Measurements from ENCODE around the gene MZT2B. TPM values are rescaled to one million over a fixed set of nuclear protein-coding genes. Genes with fewer than 3 reads are reported as not detected.
"Not testable (repeated sequence)": the region's sequence is repeated elsewhere in the genome, so short reads cannot be mapped to it uniquely, and the experiment has no call there.

Gene MZT2B
- total RNA-seq, 1 donor from 2014 or later, result 373 TPM

DNA sequence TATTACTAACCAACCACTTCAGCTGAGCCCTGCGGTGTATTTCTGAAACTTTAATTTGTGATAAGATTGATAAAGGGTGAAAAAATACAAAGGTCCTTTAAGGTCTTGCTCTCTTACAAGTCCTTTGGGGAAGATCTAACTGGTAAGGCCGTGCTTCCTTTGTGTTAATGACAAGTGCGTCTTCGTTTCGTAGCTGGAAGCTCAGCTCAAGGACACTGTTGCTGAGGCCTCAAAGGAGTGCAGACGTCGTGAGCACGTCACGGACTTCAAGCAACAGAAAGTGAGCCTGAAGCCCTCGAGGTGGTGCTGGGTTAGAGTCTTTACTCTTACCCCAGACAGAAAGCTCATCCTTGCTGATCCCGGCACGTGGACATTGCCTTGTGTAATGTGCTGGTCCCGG is 25.0 kb downstream of the MZT2B start:
- DNase-seq (ENCODE audit: low read depth in 2 of 2), result not testable (repeated sequence)

DNA sequence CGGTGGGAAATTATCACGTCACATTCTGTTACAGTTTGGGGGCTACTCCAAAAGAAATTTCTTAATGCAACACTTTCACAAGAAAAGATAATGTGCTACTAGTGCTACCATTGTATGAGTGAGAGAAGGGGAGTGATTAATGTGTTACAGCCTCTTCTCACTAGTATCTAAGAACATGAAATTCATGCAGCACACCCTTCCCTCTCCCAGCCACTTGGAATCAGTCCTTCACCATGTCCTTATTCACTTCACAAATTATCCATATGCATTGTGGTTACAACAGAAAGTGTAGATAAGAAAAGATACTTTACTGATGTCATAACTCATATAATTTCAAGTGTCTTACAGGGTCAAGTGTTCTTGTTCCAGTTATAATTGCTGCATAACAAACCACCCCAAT is 37.1 kb downstream of the MZT2B start:
- not testable (repeated sequence) for DNase-seq (ENCODE audit: low read depth in 2 of 2)

DNA sequence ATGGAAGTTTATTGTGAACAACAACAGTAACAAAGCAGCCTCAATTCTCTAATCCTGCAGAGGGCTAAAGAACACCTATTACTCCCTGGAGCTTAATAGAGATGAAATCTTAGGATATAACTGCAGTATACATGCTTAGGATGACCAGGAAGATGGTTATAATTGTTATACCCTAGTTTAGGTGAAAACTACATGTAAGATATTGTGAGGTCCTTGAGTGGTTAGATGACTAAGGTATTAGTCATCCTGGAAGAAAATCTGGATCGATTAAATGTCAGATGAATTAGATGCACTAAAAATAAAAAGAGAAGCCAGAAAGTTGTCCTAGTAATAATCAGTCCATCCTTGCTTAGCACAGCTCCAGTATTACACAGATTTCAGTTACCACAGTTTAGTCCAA is 38.4 kb downstream of the MZT2B start:
- DNase-seq (ENCODE audit: low read depth in 2 of 2), result not testable (repeated sequence)

DNA sequence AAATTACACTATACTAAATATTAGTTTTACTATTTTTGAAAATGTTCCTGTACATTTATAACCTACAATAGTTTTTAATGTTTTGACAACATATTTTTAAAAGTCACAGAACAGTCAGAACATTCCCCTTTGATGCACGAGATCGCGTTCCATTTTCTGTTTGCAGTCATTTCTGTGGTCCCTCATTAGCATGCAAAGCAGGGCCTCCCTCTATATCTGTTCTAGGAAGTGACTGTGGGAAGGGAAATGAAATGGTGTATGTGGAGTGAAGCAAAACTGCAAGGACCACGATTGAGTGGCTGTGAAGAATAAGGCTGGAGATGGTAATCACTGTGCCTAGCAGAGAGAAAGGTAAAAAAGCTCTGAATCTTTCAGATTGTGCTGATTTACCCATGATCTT is 40.5 kb downstream of the MZT2B start:
- DNase-seq (ENCODE audit: low read depth in 2 of 2), result not testable (repeated sequence)

DNA sequence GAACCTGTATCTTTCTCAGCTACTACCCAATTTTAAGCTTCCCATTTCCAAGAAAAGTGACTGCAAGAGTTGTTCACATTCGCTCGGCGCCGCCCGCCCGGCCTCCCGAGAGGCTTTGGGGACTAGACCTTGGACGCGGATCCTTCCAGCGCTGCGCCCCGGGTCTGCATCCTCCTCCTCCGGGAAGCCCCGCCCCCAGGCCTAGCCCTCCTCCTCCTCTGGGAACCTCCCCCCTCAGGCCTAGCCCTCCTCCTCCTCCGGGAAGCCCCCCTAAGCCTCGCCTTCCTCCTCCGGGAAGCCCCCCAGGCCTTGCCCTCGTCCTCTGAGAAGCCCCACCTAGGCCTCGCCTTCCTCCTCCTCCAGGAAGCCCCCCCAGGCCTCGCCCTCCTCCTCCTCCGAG is 45.9 kb downstream of the MZT2B start:
- not testable (repeated sequence) for DNase-seq (ENCODE audit: low read depth in 2 of 2)

DNA sequence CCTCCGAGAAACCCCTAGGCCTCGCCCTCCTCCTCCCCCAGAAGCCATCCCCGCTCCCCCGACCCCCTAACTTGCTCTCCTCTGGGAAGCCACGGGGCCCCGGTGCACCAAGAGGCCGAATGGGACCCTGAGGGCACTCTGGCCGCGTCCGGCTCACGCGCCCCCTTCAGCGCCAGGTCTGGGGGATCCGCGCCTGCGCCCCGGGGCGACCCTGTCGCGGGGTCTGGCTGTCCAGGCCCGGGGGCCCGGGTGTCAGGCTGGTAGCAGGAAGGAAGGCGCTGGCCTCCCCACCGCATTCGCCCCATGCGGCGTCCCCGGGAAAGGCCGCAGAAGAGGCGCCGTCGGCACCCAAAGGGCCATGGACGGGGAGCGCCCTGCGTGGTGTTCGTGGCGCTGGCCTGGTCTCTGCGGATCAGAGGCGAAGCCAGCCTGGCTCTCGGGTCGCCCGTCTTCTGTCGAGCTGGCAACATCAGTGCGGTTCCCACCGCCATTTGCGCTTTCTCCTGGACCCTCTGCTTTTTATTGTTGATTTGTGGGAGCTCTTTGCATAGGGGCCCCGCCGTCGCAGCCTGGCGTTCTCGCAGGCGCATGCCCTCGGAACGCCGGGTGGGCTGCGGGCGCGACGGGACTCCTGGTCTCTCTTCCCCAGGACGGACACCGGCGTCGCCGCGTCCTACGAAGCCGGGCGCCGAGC is 46.6 kb downstream of the MZT2B start:
- DNase-seq (ENCODE audit: low read depth in 2 of 2), result not testable (repeated sequence)

DNA sequence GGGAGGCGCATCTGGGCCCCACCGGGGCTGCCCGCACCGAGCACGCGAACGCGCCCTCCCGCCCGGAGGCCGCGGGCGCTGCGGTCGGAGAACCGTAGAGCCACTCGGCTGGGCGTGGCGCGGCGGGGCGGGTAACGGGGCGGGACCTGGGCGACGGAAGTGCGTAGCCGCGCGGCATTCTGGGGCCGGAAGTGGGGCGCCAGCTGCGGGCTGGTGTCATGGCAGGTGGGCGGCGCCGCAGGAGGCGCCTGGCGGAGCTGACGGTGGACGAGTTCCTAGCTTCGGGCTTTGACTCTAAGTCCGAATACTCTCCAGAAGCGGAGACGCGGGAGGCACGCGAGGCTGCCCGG is 47.1 kb downstream of the MZT2B start:
- DNase-seq (ENCODE audit: low read depth in 2 of 2), result peak; percentile 40 to 44

DNA sequence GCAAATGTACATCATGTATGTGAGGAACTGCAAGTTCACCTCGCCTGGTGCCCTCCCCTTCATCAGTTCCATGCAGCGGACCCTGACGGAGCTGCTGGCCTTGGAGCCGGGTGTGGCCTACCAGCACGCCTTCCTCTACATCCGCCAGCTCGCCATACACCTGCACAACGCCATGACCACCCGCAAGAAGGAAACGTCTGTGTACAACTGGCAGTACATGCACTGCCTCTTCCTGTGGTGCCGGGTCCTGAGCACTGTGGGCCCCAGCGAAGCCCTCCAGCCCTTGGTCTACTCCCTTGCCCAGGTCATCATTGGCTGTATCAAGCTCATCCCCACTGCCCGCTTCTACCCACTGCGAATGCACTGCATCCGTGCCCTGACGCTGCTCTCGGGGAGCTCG is 48.3 kb downstream of the MZT2B start:
- not testable (repeated sequence) for DNase-seq (ENCODE audit: low read depth in 2 of 2)

DNA sequence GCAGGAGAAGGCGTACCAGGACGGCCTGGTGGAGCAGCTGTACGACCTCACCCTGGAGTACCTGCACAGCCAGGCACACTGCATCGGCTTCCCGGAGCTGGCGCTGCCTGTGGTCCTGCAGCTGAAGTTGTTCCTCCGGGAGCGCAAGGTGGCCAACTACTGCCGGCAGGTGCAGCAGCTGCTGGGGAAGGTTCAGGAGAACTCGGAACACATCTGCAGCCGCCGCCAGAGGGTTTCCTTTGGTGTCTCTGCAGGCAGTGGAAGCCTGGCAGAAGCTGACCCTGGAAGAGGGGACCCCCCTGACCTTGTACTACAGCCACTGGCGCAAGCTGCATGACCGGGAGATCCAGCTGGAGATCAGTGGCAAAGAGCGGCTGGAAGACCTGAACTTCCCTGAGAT is 48.8 kb downstream of the MZT2B start:
- not testable (repeated sequence) for DNase-seq (ENCODE audit: low read depth in 2 of 2)

DNA sequence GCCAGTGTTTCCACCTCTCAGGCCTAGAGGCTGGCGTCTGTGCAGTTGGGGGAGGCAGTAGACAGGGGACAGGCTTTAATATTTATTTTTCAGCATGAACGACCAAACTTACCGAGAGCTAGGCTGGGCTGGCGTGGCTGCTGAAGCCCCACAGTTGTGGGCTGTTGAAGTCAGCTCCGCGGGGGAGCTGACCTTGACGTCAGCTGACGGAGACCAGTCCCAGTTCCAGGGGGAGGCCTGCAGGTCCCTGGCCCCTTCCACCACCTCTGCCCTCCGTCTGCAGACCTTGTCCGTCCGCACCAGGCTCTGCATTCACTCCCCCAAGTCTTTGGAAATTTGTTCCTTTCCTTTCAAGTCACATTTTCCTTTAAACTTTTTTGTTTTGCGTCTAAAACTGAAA is 49.6 kb downstream of the MZT2B start:
- DNase-seq (ENCODE audit: low read depth in 2 of 2), result no peak

DNA sequence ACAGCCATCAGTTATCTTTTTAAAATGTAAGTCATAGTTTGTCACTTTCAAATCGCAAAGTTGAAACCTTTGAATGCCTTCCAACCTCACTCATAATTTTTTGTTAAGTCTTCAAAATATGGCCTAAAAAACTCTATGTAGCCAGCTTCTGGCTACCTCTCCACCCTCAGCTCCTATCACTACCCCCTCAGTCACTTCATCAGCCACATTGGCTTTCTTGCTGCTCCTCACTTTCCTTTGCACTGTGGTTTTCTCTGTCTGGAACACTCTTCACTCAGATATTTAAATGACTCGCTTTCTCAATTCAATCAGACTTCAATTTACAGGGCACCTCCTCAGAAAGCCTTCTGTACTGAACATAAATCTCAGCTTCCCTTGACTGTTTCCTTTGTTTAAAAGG is 51.0 kb downstream of the MZT2B start:
- DNase-seq (ENCODE audit: low read depth in 2 of 2), result not testable (repeated sequence)

DNA sequence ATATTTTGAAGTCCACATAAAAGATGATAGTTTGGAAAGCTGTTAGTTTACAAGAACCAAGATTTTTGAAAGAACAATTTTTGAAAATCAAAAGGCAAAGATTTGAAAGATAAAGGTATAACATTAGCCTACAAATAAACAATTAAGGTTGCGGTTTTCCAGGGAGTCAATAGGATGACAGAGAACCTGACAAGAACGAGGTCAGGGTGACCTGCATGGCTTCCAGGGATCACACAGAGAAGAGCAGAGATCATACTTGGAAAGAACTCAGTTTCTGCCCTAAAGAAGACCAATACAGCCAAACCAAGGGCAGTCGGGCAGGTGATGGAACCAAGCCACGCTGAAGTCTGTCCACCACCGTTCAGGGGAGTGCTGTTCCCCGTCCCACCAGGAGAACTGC is 57.5 kb downstream of the MZT2B start:
- not testable (repeated sequence) for DNase-seq (ENCODE audit: low read depth in 2 of 2)

Other genes starting within 250 kb of the MZT2B start
- under 0.01 TPM in 2 replicates for gene RAB6C, start 202.6 kb upstream of the MZT2B start, total RNA-seq
- 0.20 and 0.22 TPM in 2 replicates for gene POTEF, start 53.0 kb upstream of the MZT2B start, total RNA-seq
- gene CCDC74B, start 37.1 kb upstream of the MZT2B start, total RNA-seq, result 0.79 and 1.5 TPM in 2 replicates
- 9.8 and 10.1 TPM in 2 replicates for gene SMPD4, start 660 bp upstream of the MZT2B start, total RNA-seq
- gene TUBA3E, start 16.2 kb downstream of the MZT2B start, total RNA-seq, result not detected in 2 replicates
- gene IMP4, start 160.6 kb downstream of the MZT2B start, total RNA-seq, result 63.9 and 88.7 TPM in 2 replicates
- 18.7 and 36.3 TPM in 2 replicates for gene PTPN18, start 173.8 kb downstream of the MZT2B start, total RNA-seq